ENCODE measurements around the gene CDC25B.

DNA sequence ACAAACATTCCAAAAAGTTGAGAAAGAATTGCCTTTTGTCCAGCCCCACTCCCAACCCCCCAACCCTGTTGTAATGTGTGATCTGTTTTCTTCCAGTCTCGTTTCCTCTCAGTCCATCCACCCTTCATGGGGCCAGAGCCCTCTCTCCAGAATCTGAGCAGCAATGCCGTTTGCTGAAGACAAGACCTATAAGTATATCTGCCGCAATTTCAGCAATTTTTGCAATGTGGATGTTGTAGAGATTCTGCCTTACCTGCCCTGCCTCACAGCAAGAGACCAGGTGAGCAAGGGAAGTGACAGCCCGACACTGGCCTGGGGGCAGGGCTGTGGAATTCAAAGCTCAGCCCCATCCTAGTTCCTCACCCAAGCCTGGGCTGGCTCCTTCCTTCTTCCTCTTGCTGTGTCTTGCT lies 58.4 kb downstream of the CDC25B start:
- no peak for TF ChIP-seq NKX3-1 (CRISPR knock-in tag; IDR thresholded peaks at IDR 0.05)
- no peak; the same call in 1 of the 2 replicates for TF ChIP-seq ZNF746 (CRISPR knock-in tag; IDR thresholded peaks at IDR 0.05)
- TF ChIP-seq, protein P1, sequence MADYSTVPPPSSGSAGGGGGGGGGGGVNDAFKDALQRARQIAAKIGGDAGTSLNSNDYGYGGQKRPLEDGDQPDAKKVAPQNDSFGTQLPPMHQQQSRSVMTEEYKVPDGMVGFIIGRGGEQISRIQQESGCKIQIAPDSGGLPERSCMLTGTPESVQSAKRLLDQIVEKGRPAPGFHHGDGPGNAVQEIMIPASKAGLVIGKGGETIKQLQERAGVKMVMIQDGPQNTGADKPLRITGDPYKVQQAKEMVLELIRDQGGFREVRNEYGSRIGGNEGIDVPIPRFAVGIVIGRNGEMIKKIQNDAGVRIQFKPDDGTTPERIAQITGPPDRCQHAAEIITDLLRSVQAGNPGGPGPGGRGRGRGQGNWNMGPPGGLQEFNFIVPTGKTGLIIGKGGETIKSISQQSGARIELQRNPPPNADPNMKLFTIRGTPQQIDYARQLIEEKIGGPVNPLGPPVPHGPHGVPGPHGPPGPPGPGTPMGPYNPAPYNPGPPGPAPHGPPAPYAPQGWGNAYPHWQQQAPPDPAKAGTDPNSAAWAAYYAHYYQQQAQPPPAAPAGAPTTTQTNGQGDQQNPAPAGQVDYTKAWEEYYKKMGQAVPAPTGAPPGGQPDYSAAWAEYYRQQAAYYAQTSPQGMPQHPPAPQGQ (CRISPR knock-in tag; IDR thresholded peaks at IDR 0.05; ENCODE audit: borderline replicate concordance) = no peak

Data from HepG2 (cell line).